ENCODE data around the gene TBC1D30. TPM values are rescaled to one million over a fixed set of nuclear protein-coding genes. Genes with fewer than 3 reads are reported as not detected.

TBC1D30 gene
- total RNA-seq, 1 experiment from 2014 or later = 8.9 TPM

- no peak for TF ChIP-seq POLR2AphosphoS5 (IDR thresholded peaks at IDR 0.05; ENCODE audit: low read depth, low read length)
- TF ChIP-seq CTCF (IDR thresholded peaks at IDR 0.05) = no peak
- no peak for TF ChIP-seq TCF7L2 (IDR thresholded peaks at IDR 0.05; ENCODE audit: low read depth, low read length)
- no peak for TF ChIP-seq SIN3A (IDR thresholded peaks at IDR 0.05; ENCODE audit: borderline replicate concordance, insufficient read depth, low read depth, low read length)
- no peak for TF ChIP-seq REST (IDR thresholded peaks at IDR 0.05; ENCODE audit: insufficient read depth in 1 of 2, low read depth in 2 of 2, low read length in 1 of 2)
- Histone ChIP-seq H3K36me3 (ENCODE audit: control insufficient read depth, insufficient read depth, low read length) (no peaks in the 10 kb centered on the region), H3K4me1 (ENCODE audit: control insufficient read depth, insufficient read depth, low read length) (no peaks in the 10 kb centered on the region), H3K27me3 (ENCODE audit: control insufficient read depth, insufficient read depth, low read length) (peaks cover 17% of the 10 kb centered on the region), H3K9me3 (ENCODE audit: control insufficient read depth, insufficient read depth, low read depth, low read length) (no peaks in the 10 kb centered on the region), H3K27ac (ENCODE audit: low read length) (no peak overlapping the region), H3K4me3 (ENCODE audit: low read depth in 2 of 2, low read length in 2 of 2) (no peak overlapping the region)
- no TSS peak for BruUV-seq (replicated peaks)
- ChIA-PET CTCF (no interaction called here), POLR2A (no interaction called here)
- intact Hi-C loops (cut with micrococcal nuclease; ENCODE audit: unreplicated experiment) = no loop called here
- DNase-seq (ENCODE audit: low read depth, low spot score) (no peak), ATAC-seq (no peak)
- in situ Hi-C loops (cut with HindIII; ENCODE audit: low pct_unique_long_range_greater_than_20kb, low sequenced_read_pairs) = no loop called here
These were observed 94.4 kb downstream of the TBC1D30 start for GRCh38 chr12:64918801-64919200.

- no TSS peak for BruUV-seq (replicated peaks)
- DNase-seq (ENCODE audit: low read depth, low spot score) = no peak
- POLR2A ChIA-PET = no interaction called here
- Histone ChIP-seq H3K27ac (ENCODE audit: low read length) (no peak overlapping the region), H3K9me3 (ENCODE audit: control insufficient read depth, insufficient read depth, low read depth, low read length) (no peaks in the 10 kb centered on the region), H3K27me3 (ENCODE audit: control insufficient read depth, insufficient read depth, low read length) (peaks cover 10% of the 10 kb centered on the region), H3K36me3 (ENCODE audit: control insufficient read depth, insufficient read depth, low read length) (no peaks in the 10 kb centered on the region), H3K4me1 (ENCODE audit: control insufficient read depth, insufficient read depth, low read length) (no peaks in the 10 kb centered on the region), H3K4me3 (ENCODE audit: low read depth in 2 of 2, low read length in 2 of 2) (no peak overlapping the region)
- no peak for TF ChIP-seq CTCF (IDR thresholded peaks at IDR 0.05)
- TF ChIP-seq POLR2AphosphoS5 (IDR thresholded peaks at IDR 0.05; ENCODE audit: low read depth, low read length) = no peak
- TF ChIP-seq REST (IDR thresholded peaks at IDR 0.05; ENCODE audit: insufficient read depth in 1 of 2, low read depth in 2 of 2, low read length in 1 of 2) = no peak
- no peak for TF ChIP-seq SIN3A (IDR thresholded peaks at IDR 0.05; ENCODE audit: borderline replicate concordance, insufficient read depth, low read depth, low read length)
- TF ChIP-seq TCF7L2 (IDR thresholded peaks at IDR 0.05; ENCODE audit: low read depth, low read length) = no peak
- no peak for ATAC-seq
- CTCF ChIA-PET = no interaction called here
- in situ Hi-C loops (cut with HindIII; ENCODE audit: low pct_unique_long_range_greater_than_20kb, low sequenced_read_pairs) = no loop called here
- intact Hi-C loops (cut with micrococcal nuclease; ENCODE audit: unreplicated experiment) = no loop called here
These were observed 98.4 kb downstream of the TBC1D30 start for GRCh38 chr12:64922853-64923252.

All from Panc1 (cell line).